ENCODE results near the gene CPN1. TPM values are rescaled to one million over a fixed set of nuclear protein-coding genes. Genes with fewer than 3 reads are reported as not detected.

CPN1 gene
- total and polyA plus RNA-seq, 2 donors (not counting 3 experiments of a cell fraction or from before 2014, with no cell fraction given) = not detected

DNA sequence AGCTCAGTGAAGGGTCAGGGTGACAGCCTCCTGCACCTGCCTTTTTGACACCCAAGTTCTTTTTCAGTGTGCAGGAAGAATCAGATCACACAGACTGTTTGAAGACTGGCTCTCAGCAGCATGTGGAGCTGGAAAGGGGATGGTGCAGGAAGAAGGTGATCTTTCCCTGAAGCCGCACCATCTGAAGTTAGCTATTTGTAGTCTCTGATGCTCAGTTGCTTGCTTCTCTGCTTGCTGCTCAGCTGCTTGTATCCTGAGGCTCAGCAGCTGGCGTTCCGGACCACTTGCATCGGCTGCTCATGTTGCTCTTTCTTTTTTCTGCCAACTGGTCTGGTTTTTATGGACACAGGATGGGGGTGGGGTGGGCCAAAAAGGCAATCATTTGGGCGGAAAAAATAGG is 56.1 kb downstream of the CPN1 start:
- BruUV-seq (replicated peaks) = no TSS peak
- Histone ChIP-seq H3K9ac (replicated peaks; ENCODE audit: extremely low read depth, insufficient read depth, low read length) (no peak overlapping the region), H4K20me1 (replicated peaks; ENCODE audit: control insufficient read depth, extremely low read depth, insufficient read depth, low read length) (no peaks in the 10 kb centered on the region), H3K79me2 (ENCODE audit: control insufficient read depth, insufficient read depth, low read length) (no peaks in the 10 kb centered on the region), H3K9me3 (replicated peaks; ENCODE audit: control insufficient read depth, insufficient read depth, low read length) (no peaks in the 10 kb centered on the region), H3K27ac (ENCODE audit: insufficient read depth, low read depth, low read length) (no peak overlapping the region), H3K9me1 (replicated peaks; ENCODE audit: control insufficient read depth, extremely low read depth, insufficient read depth, low read length) (no peaks in the 10 kb centered on the region), H3K27me3 (ENCODE audit: control insufficient read depth in 2 of 2, insufficient read depth in 2 of 2, low read length in 2 of 2) (no peaks in the 10 kb centered on the region), H3K36me3 (ENCODE audit: control insufficient read depth in 2 of 2, extremely low read depth in 1 of 2, insufficient read depth in 2 of 2, low read length in 2 of 2) (no peaks in the 10 kb centered on the region), H2AFZ (ENCODE audit: low read depth, low read length) (no peak overlapping the region), H3K4me1 (ENCODE audit: control insufficient read depth, extremely low read depth, insufficient read depth, low read length) (no peaks in the 10 kb centered on the region), H3K4me2 (ENCODE audit: insufficient read depth, low read length) (no peak overlapping the region), H3K4me3 (replicated peaks in 1 of 3; ENCODE audit: insufficient read depth in 1 of 3, low read depth in 1 of 3, low read length in 3 of 3) (no peak overlapping the region)
- CTCF ChIA-PET = interaction anchor here (0.7 to 2.1 kb wide), 5 partner anchors 9 to 302 kb away, joined by 3 to 17 read pairs (median 3); no protein-coding TSS in a partner anchor
- FAIRE-seq (no peak), DNase-seq (ENCODE audit: low read depth, low spot score) (no peak)
- no peak for TF ChIP-seq JUN (IDR thresholded peaks at IDR 0.05; ENCODE audit: borderline replicate concordance, insufficient read depth, insufficient read length, low read depth)
- TF ChIP-seq POLR2AphosphoS5 (IDR thresholded peaks at IDR 0.05; ENCODE audit: insufficient read depth, low read depth, low read length) = no peak
- no peak for TF ChIP-seq GATA2 (IDR thresholded peaks at IDR 0.05; ENCODE audit: insufficient read depth, insufficient read length, low read depth, low read length)
- TF ChIP-seq EZH2 (IDR thresholded peaks at IDR 0.05; ENCODE audit: borderline replicate concordance, low read depth, low read length, severe bottlenecking) = no peak
- TF ChIP-seq MYC (IDR thresholded peaks at IDR 0.05; ENCODE audit: low read depth, low read length) = no peak
- TF ChIP-seq, protein P1, sequence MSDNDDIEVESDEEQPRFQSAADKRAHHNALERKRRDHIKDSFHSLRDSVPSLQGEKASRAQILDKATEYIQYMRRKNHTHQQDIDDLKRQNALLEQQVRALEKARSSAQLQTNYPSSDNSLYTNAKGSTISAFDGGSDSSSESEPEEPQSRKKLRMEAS (IDR thresholded peaks at IDR 0.05; ENCODE audit: insufficient read depth, insufficient read length) = no peak
- POLR2A ChIA-PET = no interaction called here
- intact Hi-C loops (cut with micrococcal nuclease) = no loop called here
- dilution Hi-C loops (cut with MboI; ENCODE audit: extremely low pct_ligation_motif_present, low sequenced_read_pairs) = no loop called here

DNA sequence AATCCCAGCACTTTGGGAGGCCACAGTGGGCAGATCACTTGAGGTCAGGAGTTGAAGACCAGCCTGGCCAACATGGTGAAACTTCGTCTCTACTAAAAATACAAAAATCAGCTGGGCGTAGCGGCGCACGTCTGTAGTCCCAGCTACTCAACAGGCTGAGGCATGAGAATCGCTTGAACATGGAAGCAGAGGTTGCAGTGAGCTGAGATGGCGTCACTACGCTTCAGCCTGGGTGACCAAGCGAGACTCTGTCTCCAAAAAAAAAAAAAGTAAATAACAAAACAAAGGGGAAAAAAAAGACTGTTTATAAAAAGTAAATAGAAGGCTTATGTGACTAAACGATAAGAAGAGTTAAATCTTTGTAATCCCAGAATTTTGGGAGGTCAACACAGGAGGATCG is 56.9 kb downstream of the CPN1 start:
- no peak overlapping the region for H3K27ac ChIP-seq (ENCODE audit: insufficient read depth, low read depth, low read length)
- TF ChIP-seq, protein P1 (IDR thresholded peaks at IDR 0.05; ENCODE audit: insufficient read depth, insufficient read length) = no peak
- TF ChIP-seq GATA2 (IDR thresholded peaks at IDR 0.05; ENCODE audit: insufficient read depth, insufficient read length, low read depth, low read length) (no peak), POLR2AphosphoS5 (IDR thresholded peaks at IDR 0.05; ENCODE audit: insufficient read depth, low read depth, low read length) (no peak), FOS (IDR thresholded peaks at IDR 0.05; ENCODE audit: borderline replicate concordance, insufficient read depth, low read length) (no peak), EZH2 (IDR thresholded peaks at IDR 0.05; ENCODE audit: borderline replicate concordance, low read depth, low read length, severe bottlenecking) (no peak), MYC (IDR thresholded peaks at IDR 0.05; ENCODE audit: low read depth, low read length) (no peak)
- TF ChIP-seq, protein P2, sequence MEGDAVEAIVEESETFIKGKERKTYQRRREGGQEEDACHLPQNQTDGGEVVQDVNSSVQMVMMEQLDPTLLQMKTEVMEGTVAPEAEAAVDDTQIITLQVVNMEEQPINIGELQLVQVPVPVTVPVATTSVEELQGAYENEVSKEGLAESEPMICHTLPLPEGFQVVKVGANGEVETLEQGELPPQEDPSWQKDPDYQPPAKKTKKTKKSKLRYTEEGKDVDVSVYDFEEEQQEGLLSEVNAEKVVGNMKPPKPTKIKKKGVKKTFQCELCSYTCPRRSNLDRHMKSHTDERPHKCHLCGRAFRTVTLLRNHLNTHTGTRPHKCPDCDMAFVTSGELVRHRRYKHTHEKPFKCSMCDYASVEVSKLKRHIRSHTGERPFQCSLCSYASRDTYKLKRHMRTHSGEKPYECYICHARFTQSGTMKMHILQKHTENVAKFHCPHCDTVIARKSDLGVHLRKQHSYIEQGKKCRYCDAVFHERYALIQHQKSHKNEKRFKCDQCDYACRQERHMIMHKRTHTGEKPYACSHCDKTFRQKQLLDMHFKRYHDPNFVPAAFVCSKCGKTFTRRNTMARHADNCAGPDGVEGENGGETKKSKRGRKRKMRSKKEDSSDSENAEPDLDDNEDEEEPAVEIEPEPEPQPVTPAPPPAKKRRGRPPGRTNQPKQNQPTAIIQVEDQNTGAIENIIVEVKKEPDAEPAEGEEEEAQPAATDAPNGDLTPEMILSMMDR (IDR thresholded peaks at IDR 0.05; ENCODE audit: extremely low read depth in 1 of 2, insufficient read depth in 1 of 2, low read depth in 1 of 2, low read length in 2 of 2) = no peak
- peaks cover 0 to 2% of the 10 kb centered on the region in 2 experiments for H3K27me3 ChIP-seq (ENCODE audit: control insufficient read depth in 2 of 2, insufficient read depth in 2 of 2, low read length in 2 of 2)
- H3K4me3 ChIP-seq (replicated peaks in 1 of 3; ENCODE audit: insufficient read depth in 1 of 3, low read depth in 1 of 3, low read length in 3 of 3) = no peak overlapping the region
- no peak overlapping the region for H3K4me2 ChIP-seq (ENCODE audit: insufficient read depth, low read length)
- ChIA-PET CTCF (interaction anchor here (0.7 to 2.1 kb wide), 4 partner anchors 21 to 303 kb away, joined by 3 to 17 read pairs (median 6); no protein-coding TSS in a partner anchor), POLR2A (no interaction called here)
- no peaks in the 10 kb centered on the region for H3K4me1 ChIP-seq (ENCODE audit: control insufficient read depth, extremely low read depth, insufficient read depth, low read length)
- intact Hi-C loops (cut with micrococcal nuclease) = no loop called here
- DNase-seq (ENCODE audit: low read depth, low spot score) (no peak), FAIRE-seq (no peak)
- no peaks in the 10 kb centered on the region for H3K36me3 ChIP-seq (ENCODE audit: control insufficient read depth in 2 of 2, extremely low read depth in 1 of 2, insufficient read depth in 2 of 2, low read length in 2 of 2)
- dilution Hi-C loops (cut with MboI; ENCODE audit: extremely low pct_ligation_motif_present, low sequenced_read_pairs) = no loop called here
- H3K9ac ChIP-seq (replicated peaks; ENCODE audit: extremely low read depth, insufficient read depth, low read length) = no peak overlapping the region
- no peaks in the 10 kb centered on the region for H3K9me1 ChIP-seq (replicated peaks; ENCODE audit: control insufficient read depth, extremely low read depth, insufficient read depth, low read length)
- no peak overlapping the region for H2AFZ ChIP-seq (ENCODE audit: low read depth, low read length)
- BruUV-seq (replicated peaks) = no TSS peak
- no peaks in the 10 kb centered on the region for H3K79me2 ChIP-seq (ENCODE audit: control insufficient read depth, insufficient read depth, low read length)
- no peaks in the 10 kb centered on the region for H3K9me3 ChIP-seq (replicated peaks; ENCODE audit: control insufficient read depth, insufficient read depth, low read length)
- no peaks in the 10 kb centered on the region for H4K20me1 ChIP-seq (replicated peaks; ENCODE audit: control insufficient read depth, extremely low read depth, insufficient read depth, low read length)
